Middle frontal gyrus (tissue), 1 donor: ENCODE measurements around the gene MYB.
"Not testable (repeated sequence)": the region's sequence is repeated elsewhere in the genome, so short reads cannot be mapped to it uniquely, and the experiment has no call there.

ENCODE experiments used
- DNase-seq: peaks from one replicate; pipeline ENCODE4 v3.0.0-alpha.2; 2015; ENCODE audit warnings: low spot score; ENCODE audit errors: extremely low spot score

MYB gene

DNA sequence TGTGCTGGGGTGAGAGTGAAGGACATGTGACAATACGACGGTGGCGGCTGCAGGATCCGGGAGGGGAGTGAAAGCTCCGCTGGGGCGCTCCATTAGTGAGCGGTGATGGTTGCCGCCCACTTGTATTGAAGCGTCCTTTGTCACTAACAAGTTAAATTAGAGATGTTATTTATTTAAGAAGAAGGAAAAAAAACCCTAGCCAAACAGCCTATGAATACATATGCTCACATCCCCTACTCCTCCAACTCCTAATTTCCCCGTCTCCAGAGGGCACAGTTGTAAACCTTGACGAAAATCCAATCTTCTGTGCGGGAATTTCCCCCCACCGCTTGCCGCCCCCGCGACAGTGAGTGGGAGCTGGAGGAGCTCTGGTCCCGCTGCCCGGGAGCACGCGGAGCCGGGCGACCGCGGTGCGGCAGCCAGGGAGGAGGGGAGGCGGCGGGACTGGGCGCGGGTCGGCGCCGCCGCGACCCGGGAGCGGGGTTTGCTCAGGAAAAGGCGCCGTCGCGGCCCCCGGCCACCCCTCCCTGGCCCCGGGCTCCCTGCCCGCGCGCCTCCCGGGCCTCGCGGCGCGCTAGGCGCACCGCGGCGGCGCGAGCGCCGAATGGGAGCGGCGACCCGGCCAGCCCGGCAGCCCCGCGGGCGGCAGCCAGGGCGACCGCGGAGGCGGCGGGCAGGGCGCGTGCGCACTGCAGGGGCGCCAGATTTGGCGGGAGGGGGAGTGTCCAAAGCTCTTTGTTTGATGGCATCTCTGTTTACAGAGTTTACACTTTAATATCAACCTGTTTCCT lies at the start of gene MYB:
MYB (plus strand) TSS at position 767 of the 791 bp plus-strand sequence. CDS start 206 bp downstream, outside the sequence.
- DNase-seq, result no peak

DNA sequence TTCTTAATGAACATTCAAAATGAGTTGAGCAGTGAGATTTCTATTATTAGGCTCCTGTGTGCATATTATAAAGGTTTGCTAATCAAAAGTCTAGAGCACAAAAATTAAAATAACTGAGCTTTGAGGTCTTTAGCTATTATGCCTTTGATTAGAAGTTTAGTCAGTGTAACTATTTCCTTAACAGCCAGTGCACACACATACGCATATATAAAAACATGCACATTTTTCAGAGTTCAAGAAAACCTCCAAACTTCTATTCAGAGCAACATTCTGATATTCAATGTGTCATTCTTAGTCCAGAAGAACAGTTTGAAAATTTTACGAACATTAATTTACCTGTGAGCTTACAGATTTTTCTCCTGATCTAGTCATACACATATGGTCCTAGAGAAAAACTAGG lies 48.3 kb upstream of the MYB start:
- DNase-seq, result no peak

DNA sequence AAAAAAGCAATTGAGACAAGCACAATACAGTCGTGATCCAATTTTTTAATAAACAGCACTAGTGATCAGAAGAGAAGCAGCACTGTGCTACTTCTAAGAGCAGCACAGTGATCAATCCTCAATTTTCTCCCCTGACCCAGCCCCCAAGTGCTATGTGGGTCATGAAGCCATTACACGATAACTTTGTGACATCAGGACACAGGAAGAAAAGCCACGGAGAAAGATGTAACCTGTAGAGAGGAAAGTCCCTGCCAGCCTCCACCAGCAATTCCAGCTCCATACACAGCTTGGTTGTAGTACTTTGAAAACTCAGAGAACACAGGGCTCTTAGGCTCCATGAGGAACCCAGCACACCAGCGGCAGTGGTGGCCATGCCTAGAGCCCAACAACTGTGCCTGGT lies 45.3 kb upstream of the MYB start:
- no peak for DNase-seq

DNA sequence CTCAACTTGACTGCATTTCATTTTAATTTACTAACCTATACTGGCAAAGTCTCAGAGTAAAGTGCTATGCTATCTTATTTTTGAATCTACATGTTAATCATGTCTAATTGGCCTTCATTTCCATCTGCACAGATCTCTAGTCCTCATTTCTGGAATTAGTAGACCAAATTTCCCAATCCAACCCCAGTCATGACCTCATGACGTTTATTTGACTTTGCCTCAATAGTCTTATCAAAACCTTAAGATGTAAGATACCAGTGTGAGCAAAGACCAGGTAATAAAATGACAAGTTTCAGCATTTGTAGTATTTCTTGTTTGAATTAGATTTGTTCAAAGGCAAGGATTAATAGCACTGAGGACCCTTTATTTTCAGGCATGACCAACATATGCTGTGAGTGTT lies 43.3 kb upstream of the MYB start:
- no peak for DNase-seq

DNA sequence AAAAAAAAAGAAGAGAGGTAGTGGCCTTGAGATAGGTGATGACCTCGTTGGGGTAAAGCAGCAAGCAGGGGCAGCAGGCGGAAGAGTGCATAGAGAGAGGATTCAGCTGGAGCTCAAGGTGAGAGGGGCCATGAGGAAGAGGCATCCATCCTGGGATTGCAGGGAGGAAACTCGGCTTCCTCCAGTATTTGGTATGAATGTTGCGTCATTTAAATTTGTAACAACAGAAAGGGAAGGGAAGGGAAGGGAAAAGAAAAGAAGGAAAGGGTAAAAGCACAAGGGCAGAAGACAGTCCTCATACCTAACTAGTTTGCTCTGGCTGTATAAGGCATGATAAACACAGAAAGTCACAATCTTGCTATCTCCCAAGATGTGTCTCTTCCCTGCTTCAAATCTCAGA lies 39.9 kb upstream of the MYB start:
- DNase-seq, result no peak

DNA sequence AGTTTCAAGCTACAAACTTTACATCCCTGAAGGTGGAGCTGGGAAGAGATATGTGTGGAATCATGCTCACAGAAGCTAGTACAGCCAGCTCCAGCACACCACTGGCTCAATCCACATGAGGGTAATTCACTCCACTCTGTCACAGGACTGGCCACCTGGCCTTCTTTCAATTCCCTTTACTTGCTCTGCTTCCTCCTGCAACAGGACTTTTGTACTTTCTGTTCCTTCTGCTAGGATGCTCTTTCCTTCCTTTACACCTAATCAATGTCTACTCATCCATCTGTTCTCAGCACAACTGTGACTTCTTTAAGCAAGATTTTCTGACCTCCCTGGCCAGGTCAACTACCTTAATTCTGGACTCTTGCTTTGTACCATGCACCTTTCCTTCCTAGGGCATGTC lies 39.4 kb upstream of the MYB start:
- DNase-seq, result no peak

DNA sequence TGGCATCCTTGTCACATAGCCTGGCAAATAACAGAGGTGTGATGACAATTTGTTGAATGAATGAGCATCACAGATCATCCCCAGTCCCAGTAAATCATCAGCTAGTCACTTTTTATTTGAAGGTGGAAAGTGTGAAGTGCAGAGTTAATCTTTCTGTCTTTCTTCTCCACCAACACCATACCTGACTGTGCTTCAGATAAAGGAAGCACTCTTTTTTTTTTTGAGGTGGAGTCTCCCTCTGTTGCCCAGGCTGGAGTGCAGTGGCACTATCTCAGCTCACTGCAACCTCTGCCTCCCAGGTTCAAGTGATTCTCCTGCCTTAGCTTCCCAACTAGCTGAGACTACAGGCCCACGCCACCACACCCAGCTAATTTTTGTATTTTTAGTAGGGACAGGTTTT lies 38.9 kb upstream of the MYB start:
- not testable (repeated sequence) for DNase-seq

DNA sequence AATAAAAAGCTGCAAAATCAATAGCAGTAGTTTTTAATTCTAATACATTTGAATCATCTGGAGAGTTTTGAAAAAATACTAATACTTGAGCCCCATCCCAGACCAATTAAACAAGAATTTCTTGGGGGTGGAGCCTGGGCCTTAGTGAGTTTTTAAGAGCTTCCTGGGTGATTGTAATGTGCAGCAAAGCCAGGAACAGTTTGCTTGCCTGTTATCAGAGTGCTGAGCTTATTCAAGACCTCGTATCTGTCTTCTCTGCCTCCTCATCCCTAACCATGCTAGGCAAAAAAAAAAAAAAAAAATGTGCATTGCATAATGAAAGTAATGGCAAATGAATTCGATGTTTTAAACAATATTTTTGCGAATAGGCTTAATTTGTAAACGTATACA lies 36.4 kb upstream of the MYB start:
- DNase-seq, result no peak

DNA sequence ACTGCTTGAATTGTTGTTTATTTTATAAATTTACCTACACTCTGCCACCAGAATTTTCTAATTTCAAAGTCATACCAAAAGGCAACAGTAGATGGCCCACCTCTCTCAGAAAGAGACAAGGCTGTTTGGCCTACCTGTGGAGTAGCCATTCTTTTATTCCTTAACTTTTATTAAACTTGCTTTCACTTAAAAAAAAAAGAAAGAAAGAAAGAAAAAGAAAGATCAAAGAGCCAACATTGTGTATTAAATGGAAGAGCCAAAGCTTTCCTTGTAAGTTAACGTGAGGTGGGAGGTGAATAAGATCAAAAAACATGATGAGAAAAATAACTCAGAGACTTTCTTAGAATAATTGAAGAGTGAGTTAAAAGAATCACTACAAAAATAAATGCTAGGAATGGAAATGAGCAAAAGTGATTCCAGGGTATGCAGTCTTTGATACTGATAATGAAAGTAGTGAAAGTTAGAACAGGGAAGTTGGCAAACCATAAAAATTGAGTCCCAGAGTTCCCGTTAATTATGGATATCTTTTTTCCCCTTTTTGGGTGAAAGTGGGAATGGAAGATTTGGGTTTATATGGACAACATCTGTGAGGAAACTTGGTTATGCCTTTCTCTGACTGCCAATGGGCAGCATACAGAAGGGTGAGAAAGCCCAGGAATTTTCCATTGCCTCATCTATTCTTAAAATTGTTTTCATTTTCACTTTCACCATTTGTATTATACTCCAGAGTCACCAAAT lies 35.9 kb upstream of the MYB start:
- no peak for DNase-seq

DNA sequence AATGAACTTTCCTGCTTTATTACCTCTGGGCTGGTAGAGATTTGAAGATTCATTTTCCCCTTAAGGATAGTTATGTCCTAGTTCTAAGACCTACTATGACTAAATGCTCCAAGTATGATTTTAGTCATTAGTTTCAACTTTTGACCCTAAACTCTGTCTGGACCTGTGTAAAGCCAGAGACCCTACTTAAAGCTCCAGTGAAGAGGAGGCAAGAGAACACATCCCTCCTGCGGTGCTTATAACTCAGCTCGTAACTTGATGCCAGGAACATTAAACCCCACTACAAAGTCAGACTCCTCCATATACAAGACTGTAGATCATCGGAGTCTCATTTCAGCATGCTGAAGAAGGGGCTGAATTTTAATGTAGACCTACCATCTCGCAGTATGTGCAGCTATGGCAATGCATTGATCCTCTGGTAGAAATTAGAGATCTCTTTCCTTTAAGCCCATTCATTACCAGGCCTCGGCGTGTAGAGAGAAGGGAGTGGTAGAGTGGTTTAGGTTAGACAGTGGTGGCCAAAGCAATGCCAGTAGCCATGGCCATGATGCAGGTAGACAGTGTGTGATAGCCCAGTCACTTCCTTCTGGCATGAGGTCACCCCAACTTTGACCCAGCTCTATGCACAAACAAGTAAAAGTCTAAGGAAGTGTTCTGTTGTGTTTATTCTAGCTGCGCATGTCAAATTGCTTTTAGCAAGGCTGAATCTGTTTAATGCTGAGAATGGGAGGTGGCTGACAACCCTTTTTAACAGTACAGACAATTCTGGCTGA lies 34.8 kb upstream of the MYB start:
- no peak for DNase-seq

DNA sequence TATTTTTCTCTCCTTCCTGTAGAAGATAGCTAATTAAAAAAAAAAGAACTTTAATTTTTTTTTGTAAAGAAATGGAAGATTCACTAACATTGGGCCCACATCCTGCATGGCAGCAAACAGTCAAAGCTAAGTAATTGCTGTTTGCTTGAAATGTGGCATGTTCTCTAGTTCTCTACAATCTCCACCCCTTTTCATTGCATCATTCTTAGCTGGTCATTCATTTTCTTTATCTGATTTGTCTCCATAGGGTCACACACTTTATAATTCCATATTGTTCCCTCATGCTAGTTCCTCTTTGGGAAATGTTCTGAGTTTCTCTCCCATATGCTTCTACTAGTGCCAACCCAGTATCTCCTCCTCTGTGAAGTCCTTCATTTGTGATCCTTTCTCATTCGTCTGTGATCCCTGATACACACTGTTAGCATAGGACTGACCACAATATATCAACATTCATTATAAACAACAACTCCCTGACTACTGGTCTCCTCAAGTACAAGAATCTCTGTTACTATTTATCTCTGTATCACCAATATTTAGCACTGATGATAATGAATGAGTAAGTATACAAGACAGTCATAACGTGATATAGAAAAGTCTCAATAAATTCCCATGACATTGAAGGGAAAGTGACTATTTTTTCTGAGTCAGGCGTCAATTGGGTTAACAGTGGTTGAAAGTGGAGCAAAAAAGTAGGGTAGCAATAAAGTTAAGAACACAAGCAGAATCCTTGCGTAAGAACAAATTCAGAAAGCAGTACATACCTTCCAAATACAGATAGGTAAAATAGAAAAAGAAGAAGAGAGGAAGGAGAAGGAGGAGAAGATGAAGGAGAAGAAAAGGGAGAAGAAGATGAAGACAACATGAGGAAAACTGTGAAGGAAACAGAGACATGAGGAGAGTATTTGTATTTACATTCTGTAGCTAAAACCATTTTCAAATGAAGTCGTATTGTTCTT lies 33.2 kb upstream of the MYB start:
- DNase-seq, result no peak

DNA sequence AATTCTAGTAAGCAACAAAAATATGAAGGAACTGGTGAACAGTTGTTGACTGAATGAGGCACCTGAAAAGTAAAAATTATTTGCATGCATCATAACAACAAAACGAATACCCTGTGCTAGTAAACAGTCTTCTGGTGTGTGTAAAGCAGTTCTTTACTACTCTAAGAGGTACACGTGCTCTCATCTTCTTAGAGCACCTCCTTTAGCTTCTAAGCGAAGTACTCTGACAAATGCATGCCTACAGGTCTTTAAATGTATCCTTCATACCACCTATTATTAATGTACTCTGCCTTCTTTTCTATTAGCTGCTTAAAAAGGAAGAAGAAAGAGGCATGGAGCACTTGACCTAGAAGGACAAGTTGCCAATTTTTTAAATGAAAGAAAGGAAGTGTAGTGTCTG lies 32.2 kb upstream of the MYB start:
- DNase-seq, result no peak

DNA sequence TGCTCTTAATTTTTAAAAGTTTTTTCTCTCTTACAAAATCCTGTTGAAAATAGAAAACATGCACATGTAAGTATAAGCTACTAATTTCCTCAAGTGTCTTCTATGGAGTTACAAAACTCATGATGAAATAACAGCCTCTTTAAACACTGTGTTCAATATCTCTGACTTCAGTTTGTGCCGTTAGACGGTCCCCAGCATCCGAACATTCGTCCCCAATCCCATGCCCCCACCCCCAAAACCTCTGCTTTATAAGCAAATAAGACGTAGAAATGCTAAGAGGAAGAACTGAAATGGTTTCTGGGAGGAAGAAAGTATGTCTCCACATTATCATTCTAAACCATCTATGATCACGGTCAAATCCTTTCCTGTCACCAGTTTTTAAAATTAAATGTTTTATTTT lies 31.7 kb upstream of the MYB start:
- DNase-seq, result no peak

DNA sequence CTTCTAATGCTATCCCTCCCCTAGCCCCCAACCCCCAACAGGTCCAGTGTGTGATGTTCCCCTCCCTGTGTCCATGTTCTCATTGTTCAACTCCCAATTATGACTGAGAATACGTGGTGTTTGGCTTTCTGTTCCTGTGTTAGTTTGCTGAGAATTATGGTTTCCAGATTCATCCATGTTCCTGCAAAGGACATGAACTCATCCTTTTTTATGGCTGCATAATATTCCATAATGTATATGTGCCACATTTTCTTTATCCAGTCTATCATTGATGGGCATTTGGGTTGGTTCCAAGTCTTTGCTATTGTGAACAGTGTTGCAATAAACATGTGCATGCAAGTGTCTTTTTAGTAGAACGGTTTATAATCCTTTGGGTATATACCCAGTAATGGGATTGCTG lies 30.6 kb upstream of the MYB start:
- not testable (repeated sequence) for DNase-seq

DNA sequence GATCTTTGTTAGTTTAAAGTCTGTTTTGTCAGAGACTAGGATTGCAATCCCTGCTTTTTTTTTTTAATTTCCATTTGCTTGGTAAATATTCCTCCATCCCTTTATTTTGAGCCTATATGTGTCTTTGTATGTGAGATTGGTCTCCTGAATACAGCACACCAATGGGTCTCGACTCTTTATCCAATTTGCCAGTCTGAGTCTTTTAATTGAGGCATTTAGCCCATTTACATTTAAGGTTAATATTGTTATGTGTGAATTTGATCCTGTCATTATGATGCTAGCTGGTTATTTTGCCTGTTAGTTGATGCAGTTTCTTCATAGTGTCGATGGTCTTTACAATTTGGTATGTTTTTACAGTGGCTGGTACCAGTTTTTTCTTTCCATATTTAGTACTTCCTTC lies 27.0 kb upstream of the MYB start:
- DNase-seq, result not testable (repeated sequence)

DNA sequence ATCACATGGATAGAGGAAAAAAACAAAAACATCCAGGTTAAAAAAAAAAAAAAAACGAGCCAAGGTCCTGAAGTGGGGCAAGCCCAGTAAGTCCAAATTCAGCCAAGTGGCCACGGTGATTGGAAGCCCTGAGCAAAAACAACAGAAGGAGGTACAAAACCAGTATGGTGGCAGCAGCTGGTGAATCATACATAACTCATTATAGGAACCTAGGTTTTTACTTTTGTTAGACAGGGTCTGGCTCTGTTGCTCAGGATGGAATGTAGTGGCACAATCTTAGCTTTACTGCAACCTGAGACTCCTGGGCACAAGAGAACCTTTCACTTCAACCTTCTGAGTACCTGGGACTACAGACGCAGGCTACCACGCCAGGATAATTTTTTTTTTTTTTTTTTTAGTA lies 22.7 kb upstream of the MYB start:
- DNase-seq, result no peak

DNA sequence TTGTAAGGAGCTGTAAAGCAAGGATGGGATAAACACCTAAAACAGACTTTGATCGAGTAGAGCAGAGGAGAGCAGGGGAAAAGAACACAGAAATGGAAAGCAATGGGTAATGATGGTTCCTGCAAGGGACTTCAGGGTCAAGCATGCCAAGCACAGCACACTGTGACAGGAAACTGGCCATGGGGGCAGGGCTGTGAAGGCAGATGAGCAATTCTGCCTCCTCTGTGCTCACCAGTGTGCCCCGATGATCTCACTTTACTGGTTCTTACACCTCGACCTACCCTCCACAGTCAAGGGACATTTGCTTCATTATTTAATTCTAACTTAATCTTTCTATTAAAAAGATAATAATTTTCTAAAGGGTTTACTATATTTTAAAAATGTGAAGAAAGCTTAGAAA lies 21.6 kb upstream of the MYB start:
- no peak for DNase-seq

DNA sequence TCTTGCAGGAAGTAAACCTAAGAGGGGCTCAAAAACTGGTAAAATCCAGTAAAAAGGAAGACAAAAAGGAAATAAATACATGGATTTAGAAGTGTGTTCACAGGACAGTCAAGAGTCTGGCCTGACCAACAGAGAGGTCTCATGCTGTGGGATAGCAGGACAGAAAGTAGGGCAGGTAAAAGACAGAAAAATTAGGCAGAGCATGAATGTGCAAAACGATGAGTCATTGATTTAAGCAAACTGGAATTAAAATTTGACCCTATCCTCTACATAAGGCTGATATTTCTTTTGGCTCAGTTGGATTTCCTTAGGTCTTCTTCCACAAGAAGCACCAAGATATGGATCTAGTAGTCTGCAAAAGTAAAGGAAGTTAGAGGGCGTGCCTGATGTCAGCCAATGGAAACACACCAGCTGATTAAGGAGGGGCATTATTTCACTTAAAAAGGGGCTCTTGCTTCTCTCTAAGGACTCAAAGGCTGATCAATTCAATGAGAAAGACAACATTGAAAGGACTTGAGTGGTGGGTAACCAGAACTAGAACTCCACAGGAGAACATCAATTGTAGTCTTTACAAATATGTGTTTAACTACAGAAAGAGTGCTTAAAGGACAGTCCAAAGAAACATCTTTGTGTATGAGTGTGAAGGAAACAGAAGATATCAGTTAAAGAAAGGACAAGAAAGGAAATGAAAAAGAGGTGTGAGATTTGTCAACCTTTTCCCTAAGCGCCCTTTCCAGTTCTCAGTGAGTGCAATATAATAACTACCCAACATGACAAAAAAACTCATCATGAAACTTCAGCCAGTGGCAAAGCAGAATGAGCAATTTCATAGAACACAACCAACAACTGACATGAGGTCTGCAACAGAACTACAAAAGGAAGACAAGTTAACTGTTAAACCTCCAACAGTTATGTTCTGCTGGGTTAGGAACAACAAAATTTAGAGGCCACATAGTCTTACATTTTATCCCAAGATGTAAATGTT lies 19.4 kb upstream of the MYB start:
- DNase-seq, result no peak

DNA sequence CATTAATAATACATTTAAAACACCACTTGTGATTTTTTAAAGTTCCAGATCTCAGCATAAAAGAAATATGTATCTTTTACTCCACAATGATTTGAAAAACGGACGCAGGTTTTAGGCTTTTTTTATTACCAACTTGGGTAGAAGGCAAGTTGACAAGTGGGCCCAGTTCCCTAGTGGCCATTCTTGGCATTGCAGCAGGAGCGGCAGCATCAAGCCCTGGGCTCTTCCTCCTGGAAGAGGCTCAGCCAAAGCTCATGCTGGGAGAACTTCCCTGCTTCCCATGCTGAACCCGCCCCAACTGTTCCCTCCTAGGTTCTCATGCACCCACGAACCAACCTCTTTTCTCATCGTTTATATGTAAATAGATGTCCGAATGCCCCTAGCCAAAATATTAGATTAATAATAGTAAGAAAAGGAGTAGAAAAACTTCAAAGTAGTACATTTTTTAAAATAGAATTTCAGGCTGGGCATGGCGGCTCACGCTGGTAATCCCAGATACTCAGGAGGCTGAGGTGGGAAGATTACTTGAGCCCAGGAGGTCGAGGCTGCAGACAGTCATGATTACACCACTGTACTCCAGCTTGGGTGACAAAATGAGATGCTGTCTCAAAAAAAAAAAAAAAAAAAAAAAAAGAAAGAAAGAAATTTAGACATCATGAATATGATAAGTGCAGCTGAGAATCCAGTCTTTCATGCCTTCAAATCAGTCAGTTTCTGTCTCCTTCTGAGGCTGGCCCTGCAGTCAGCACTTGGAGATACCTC lies 18.2 kb upstream of the MYB start:
- no peak for DNase-seq
